ENCODE measurements around the gene JARID2.

- no peak for TF ChIP-seq CTCF (IDR thresholded peaks at IDR 0.05)
- no peak for TF ChIP-seq POLR2A (IDR thresholded peaks at IDR 0.05)
Observed at GRCh38 chr6:15462256-15462655, 216.4 kb downstream of the JARID2 start.

All from thyroid gland (tissue), 4 donors.